NCI-H345 (cell line): Measurements from ENCODE around the gene SPHKAP.
A peak's percentile ranks its signal among the peaks of the same experiment; 100 is the strongest.
"Not testable (repeated sequence)": the region's sequence is repeated elsewhere in the genome, so short reads cannot be mapped to it uniquely, and the experiment has no call there.

Source experiments
- DNase-seq: peaks from one replicate; lab custom pipeline; 2025; lab: John Stamatoyannopoulos, UW

SPHKAP gene

GRCh38 chr2:228094377-228094921 lies 87.0 kb downstream of the SPHKAP start:
- no peak for DNase-seq

- DNase-seq = no peak
Measured at GRCh38 chr2:228092056-228092455, 89.4 kb downstream of the SPHKAP start.

- DNase-seq = no peak
Measured at GRCh38 chr2:228086561-228086960, 94.9 kb downstream of the SPHKAP start.

GRCh38 chr2:228084717-228085116 lies 96.8 kb downstream of the SPHKAP start:
- no peak for DNase-seq

GRCh38 chr2:228083131-228083530 lies 98.4 kb downstream of the SPHKAP start:
- DNase-seq = no peak

GRCh38 chr2:228082571-228082970 lies 98.9 kb downstream of the SPHKAP start:
- DNase-seq = no peak

GRCh38 chr2:228079194-228079593 lies 102.3 kb downstream of the SPHKAP start:
- no peak for DNase-seq

GRCh38 chr2:228076695-228077094 lies 104.8 kb downstream of the SPHKAP start:
- DNase-seq = not testable (repeated sequence)

GRCh38 chr2:228072669-228073068 lies 108.8 kb downstream of the SPHKAP start:
- DNase-seq = no peak

- DNase-seq = no peak
Measured at GRCh38 chr2:228067309-228067708, 114.2 kb downstream of the SPHKAP start.

GRCh38 chr2:228066126-228066798 lies 115.2 kb downstream of the SPHKAP start:
- no peak for DNase-seq

- DNase-seq = no peak
Measured at GRCh38 chr2:228065686-228066085, 115.8 kb downstream of the SPHKAP start.

GRCh38 chr2:228064796-228065315 lies 116.6 kb downstream of the SPHKAP start:
- DNase-seq = no peak

- no peak for DNase-seq
Measured at GRCh38 chr2:228064024-228064423, 117.5 kb downstream of the SPHKAP start.

- DNase-seq = no peak
Measured at GRCh38 chr2:228063558-228063957, 117.9 kb downstream of the SPHKAP start.

GRCh38 chr2:228059735-228060134 lies 121.8 kb downstream of the SPHKAP start:
- no peak for DNase-seq

- no peak for DNase-seq
Measured at GRCh38 chr2:228056293-228057097, 125.0 kb downstream of the SPHKAP start.

GRCh38 chr2:228048838-228049490 lies 132.5 kb downstream of the SPHKAP start:
- peak; percentile 23 for DNase-seq

GRCh38 chr2:228040995-228041394 lies 140.5 kb downstream of the SPHKAP start:
- DNase-seq = no peak

GRCh38 chr2:228039752-228040534 lies 141.5 kb downstream of the SPHKAP start:
- DNase-seq = peak; percentile 25

GRCh38 chr2:228038967-228039366 lies 142.5 kb downstream of the SPHKAP start:
- no peak for DNase-seq

- no peak for DNase-seq
Measured at GRCh38 chr2:228037915-228038314, 143.6 kb downstream of the SPHKAP start.
